ENCODE data around the gene TTC12. TPM values are rescaled to one million over a fixed set of nuclear protein-coding genes. Genes with fewer than 3 reads are reported as not detected.

Gene TTC12
- total and polyA plus RNA-seq, 10 of the 15 experiments (the other 5 are each of a cell fraction or from before 2014, with no cell fraction given) = 3.7 to 14.0 (median 8.1) TPM

- TF ChIP-seq ZBTB11 (CRISPR knock-in tag; IDR thresholded peaks at IDR 0.05) (no peak), SMC3 (IDR thresholded peaks at IDR 0.05; ENCODE audit: borderline replicate concordance, low read length) (no peak), PAX5 (IDR thresholded peaks at IDR 0.05; ENCODE audit: borderline replicate concordance, low read depth, low read length) (no peak), RFX5 (IDR thresholded peaks at IDR 0.05; ENCODE audit: low read depth, low read length) (no peak), GABPA (IDR thresholded peaks at IDR 0.05; ENCODE audit: low read depth) (no peak), ATF2 (IDR thresholded peaks at IDR 0.05; ENCODE audit: low read length) (no peak), FOS (IDR thresholded peaks at IDR 0.05; ENCODE audit: borderline replicate concordance, extremely low read depth, insufficient read length) (no peak), ZNF24 (IDR thresholded peaks at IDR 0.05) (no peak), NFIC (IDR thresholded peaks at IDR 0.05; ENCODE audit: low read depth, low read length) (no peak), E2F8 (IDR thresholded peaks at IDR 0.05; ENCODE audit: low read depth, partially characterized antibody) (no peak)
Measured at GRCh38 chr11:113349528-113349927, 35.1 kb downstream of the TTC12 start (continued).
